HG03378 (cell line): ENCODE measurements around the gene KRTAP23-1.

Experiments
- ATAC-seq: cut with Tn5 transposase; IDR thresholded peaks from one replicate; pipeline ENCODE4 v1.9.1; 2021; ENCODE audit warnings: mild to moderate bottlenecking, moderate library complexity; ENCODE audit not compliant: unreplicated experiment

KRTAP23-1 gene

GRCh38 chr21:30348506-30348905 lies at the start of gene KRTAP23-1:
Gene KRTAP23-1, minus strand, starts transcription at chr21:30348606. Its CDS starts 0 bp downstream, at chr21:30348606.
- no peak for ATAC-seq

GRCh38 chr21:30395731-30396130 lies 47.3 kb upstream of the KRTAP23-1 start, which contains the start of gene KRTAP13-1:
Gene KRTAP13-1, plus strand, starts transcription at chr21:30396031. Its CDS starts 56 bp downstream, at chr21:30396087.
- ATAC-seq = no peak

GRCh38 chr21:30391492-30392025 lies 43.2 kb upstream of the KRTAP23-1 start:
- no peak for ATAC-seq

- no peak for ATAC-seq
Measured at GRCh38 chr21:30382201-30382600, 33.8 kb upstream of the KRTAP23-1 start.

- no peak for ATAC-seq
Measured at GRCh38 chr21:30372139-30372770, 23.8 kb upstream of the KRTAP23-1 start, which contains the start of gene KRTAP13-2. Gene KRTAP13-2, minus strand, starts transcription at chr21:30372271. Its CDS starts 58 bp downstream, at chr21:30372213.

- no peak for ATAC-seq
Measured at GRCh38 chr21:30355906-30356305, 7.5 kb upstream of the KRTAP23-1 start.

- no peak for ATAC-seq
Measured at GRCh38 chr21:30354308-30355005, 6.1 kb upstream of the KRTAP23-1 start.

GRCh38 chr21:30351534-30351933 lies 3.1 kb upstream of the KRTAP23-1 start:
- no peak for ATAC-seq

- ATAC-seq = no peak
Measured at GRCh38 chr21:30349572-30349971, 1.2 kb upstream of the KRTAP23-1 start.

- no peak for ATAC-seq
Measured at GRCh38 chr21:30345014-30345413, 3.4 kb downstream of the KRTAP23-1 start.

- no peak for ATAC-seq
Measured at GRCh38 chr21:30340714-30341573, 7.5 kb downstream of the KRTAP23-1 start.

- no peak for ATAC-seq
Measured at GRCh38 chr21:30338717-30339116, 9.7 kb downstream of the KRTAP23-1 start.

- ATAC-seq = no peak
Measured at GRCh38 chr21:30337772-30338171, 10.6 kb downstream of the KRTAP23-1 start.

- ATAC-seq = no peak
Measured at GRCh38 chr21:30337276-30337744, 11.1 kb downstream of the KRTAP23-1 start, which contains the start of gene KRTAP27-1. Gene KRTAP27-1, minus strand, starts transcription at chr21:30337694. Its CDS starts 26 bp downstream, at chr21:30337668.

GRCh38 chr21:30336596-30336995 lies 11.8 kb downstream of the KRTAP23-1 start:
- ATAC-seq = no peak

GRCh38 chr21:30333736-30334135 lies 14.7 kb downstream of the KRTAP23-1 start:
- ATAC-seq = no peak

GRCh38 chr21:30332681-30333080 lies 15.7 kb downstream of the KRTAP23-1 start:
- no peak for ATAC-seq

GRCh38 chr21:30329203-30329875 lies 19.1 kb downstream of the KRTAP23-1 start:
- ATAC-seq = no peak

GRCh38 chr21:30326390-30326789 lies 22.0 kb downstream of the KRTAP23-1 start:
- ATAC-seq = no peak

- ATAC-seq = no peak
Measured at GRCh38 chr21:30320215-30320614, 28.2 kb downstream of the KRTAP23-1 start, which contains the start of gene KRTAP26-1. Gene KRTAP26-1, minus strand, starts transcription at chr21:30320315. Its CDS starts 280 bp downstream, at chr21:30320035.
